Adipose tissue (tissue), 3 donors: Measurements from ENCODE around the gene WWOX. TPM values are rescaled to one million over a fixed set of nuclear protein-coding genes. Genes with fewer than 3 reads are reported as not detected.

ENCODE experiments used
- H3K27ac ChIP-seq: one replicate; pipeline ENCODE4 v1.5.1; 2013; ENCODE audit warnings: low read depth, low read length
- WGBS, 3 donors: extraction: QIAGEN DNeasy Blood & Tissue Kit; methylation state at CpG; one replicate each; pipeline ENCODE4 v1.1.7; 2013; 5-methylcytosine and 5-hydroxymethylcytosine counted together
- polyA plus RNA-seq, 3 donors: library from polyadenylated mRNA; stranded (reverse); fragments of 200-250 nt; gene quantifications; one replicate each; pipeline ENCODE4 v1.2.3, GENCODE V29; 2013
- donor health status: healthy with polysubstance abuse.
- donor health status: Bipolar disorder and iron deficiency.
- donor health status: healthy.

The WWOX gene
- polyA plus RNA-seq, 3 donors, result 5.7 to 10.6 (median 7.0) TPM

GRCh38 chr16:78737630-78738029 lies 638.2 kb downstream of the WWOX start:
- WGBS, 3 donors, result 66 to 97% (median 97%) methylated on average over 2 of the region's 2 CpGs

GRCh38 chr16:78738557-78738956 lies 639.1 kb downstream of the WWOX start:
- H3K27ac ChIP-seq, result no peak overlapping the region
- 94 to 97% (median 95%) methylated on average over 5 of the region's 5 CpGs for WGBS, 3 donors

More at GRCh38 chr16:78737630-78738029, 638.2 kb downstream of the WWOX start:
- no peak overlapping the region for H3K27ac ChIP-seq

GRCh38 chr16:78740269-78740668 lies 640.8 kb downstream of the WWOX start:
- 91 to 94% (median 93%) methylated on average over 12 of the region's 12 CpGs for WGBS, 3 donors
- H3K27ac ChIP-seq, result no peak overlapping the region

- 64 to 89% (median 65%) methylated on average over 21 of the region's 21 CpGs for WGBS, 3 donors
Measured at GRCh38 chr16:78742501-78743283, 643.2 kb downstream of the WWOX start.

GRCh38 chr16:78743556-78743955 lies 644.1 kb downstream of the WWOX start:
- H3K27ac ChIP-seq, result no peak overlapping the region
- 87 to 91% (median 88%) methylated on average over 4 of the region's 4 CpGs for WGBS, 3 donors

More at GRCh38 chr16:78742501-78743283, 643.2 kb downstream of the WWOX start:
- no peak overlapping the region for H3K27ac ChIP-seq

GRCh38 chr16:78744099-78744498 lies 644.6 kb downstream of the WWOX start:
- WGBS, 3 donors, result 89 to 97% (median 89%) methylated on average over 5 of the region's 5 CpGs
- H3K27ac ChIP-seq, result no peak overlapping the region

GRCh38 chr16:78744796-78745107 lies 645.3 kb downstream of the WWOX start:
- WGBS, 3 donors, result 63 to 84% (median 70%) methylated on average over 3 of the region's 3 CpGs
- H3K27ac ChIP-seq, result no peak overlapping the region

GRCh38 chr16:78745108-78746019 lies 645.9 kb downstream of the WWOX start:
- WGBS, 3 donors, result 60 to 65% (median 61%) methylated on average over 7 of the region's 7 CpGs
- no peak overlapping the region for H3K27ac ChIP-seq

- no peak overlapping the region for H3K27ac ChIP-seq
- 91 to 96% (median 94%) methylated on average over 2 of the region's 2 CpGs for WGBS, 3 donors
Measured at GRCh38 chr16:78746718-78747117, 647.3 kb downstream of the WWOX start.

GRCh38 chr16:78748220-78748929 lies 648.9 kb downstream of the WWOX start:
- WGBS, 3 donors, result 80 to 86% (median 84%) methylated on average over 9 of the region's 9 CpGs
- no peak overlapping the region for H3K27ac ChIP-seq

- WGBS, 3 donors, result 47 to 80% (median 48%) methylated on average over 4 of the region's 4 CpGs
- no peak overlapping the region for H3K27ac ChIP-seq
Measured at GRCh38 chr16:78749745-78750268, 650.4 kb downstream of the WWOX start.

- WGBS, 3 donors, result 94 to 97% (median 95%) methylated on average over 8 of the region's 8 CpGs
- no peak overlapping the region for H3K27ac ChIP-seq
Measured at GRCh38 chr16:78750611-78751010, 651.2 kb downstream of the WWOX start.

GRCh38 chr16:78751601-78752000 lies 652.1 kb downstream of the WWOX start:
- 75 to 88% (median 83%) methylated on average over 3 of the region's 3 CpGs for WGBS, 3 donors
- H3K27ac ChIP-seq, result no peak overlapping the region

GRCh38 chr16:78754713-78755112 lies 655.3 kb downstream of the WWOX start:
- H3K27ac ChIP-seq, result no peak overlapping the region

GRCh38 chr16:78755751-78756661 lies 656.6 kb downstream of the WWOX start:
- WGBS, 3 donors, result 51 to 86% (median 76%) methylated on average over 8 of the region's 8 CpGs
- no peak overlapping the region for H3K27ac ChIP-seq

More at GRCh38 chr16:78754713-78755112, 655.3 kb downstream of the WWOX start:
- 75 to 93% (median 87%) methylated on average over 5 of the region's 5 CpGs for WGBS, 3 donors

GRCh38 chr16:78759596-78759995 lies 660.1 kb downstream of the WWOX start:
- no peak overlapping the region for H3K27ac ChIP-seq
- 70 to 84% (median 73%) methylated on average over 2 of the region's 2 CpGs for WGBS, 3 donors

- no peak overlapping the region for H3K27ac ChIP-seq
- 96 to 98% (median 97%) methylated on average over 5 of the region's 5 CpGs for WGBS, 3 donors
Measured at GRCh38 chr16:78760611-78761010, 661.2 kb downstream of the WWOX start.

GRCh38 chr16:78761427-78761826 lies 662.0 kb downstream of the WWOX start:
- WGBS, 3 donors, result 80 to 90% (median 84%) methylated on average over 5 of the region's 5 CpGs
- H3K27ac ChIP-seq, result no peak overlapping the region
